IMR-90 (cell line): ENCODE measurements around the gene SIDT1. TPM values are rescaled to one million over a fixed set of nuclear protein-coding genes. Genes with fewer than 3 reads are reported as not detected.

Source experiments
- ATAC-seq: fragments of 200-7000 bp; cut with Tn5 transposase; 2 replicates; pipeline ENCODE4 v1.9.1; 2020; ENCODE audit warnings: low read depth, mild to moderate bottlenecking, moderate library complexity
- Bru-seq: library from RNA; stranded (reverse); fragments of 400-500 nt; gene quantifications from one replicate; lab custom pipeline; 2021; lab: Mats Ljungman, UMichigan
- BruChase-seq, 2 experiments: library from RNA; stranded (reverse); fragments of 400-500 nt; gene quantifications; one replicate each; lab custom pipeline; 2021; lab: Mats Ljungman, UMichigan
- BruUV-seq: library from RNA; stranded (reverse); fragments of 400-500 nt; replicated peaks from 2 replicates; lab custom pipeline; 2021; lab: Mats Ljungman, UMichigan
- CTCF ChIA-PET: fragments of 300-600 bp; formaldehyde crosslinking; extraction: SDS; loops from one replicate; lab custom pipeline; 2021; ENCODE audit warnings: antibody characterized with exemption; lab: Yijun Ruan, JAX
- POLR2A ChIA-PET: fragments of 300-600 bp; sonication (Branson Sonifier 250); formaldehyde crosslinking; loops from one replicate; lab custom pipeline; 2022; ENCODE audit warnings: antibody characterized with exemption; ENCODE audit not compliant: unreplicated experiment; lab: Charles Lee
- DNase-seq: peaks from one replicate; pipeline ENCODE4 v3.0.0; 2013
- H2AFZ ChIP-seq: replicated peaks from 2 replicates; pipeline ENCODE3; 2013; ENCODE audit warnings: low read length, mild to moderate bottlenecking; ENCODE audit not compliant: poor library complexity
- H2AK5ac ChIP-seq: 2 replicates; pipeline ENCODE4 v1.6.1; 2013; ENCODE audit warnings: low read depth, low read length, inconsistent platforms
- H2AK9ac ChIP-seq: replicated peaks from 2 replicates; pipeline ENCODE3; 2013; ENCODE audit warnings: mild to moderate bottlenecking, low read depth, low read length, moderate library complexity; ENCODE audit not compliant: poor library complexity
- H2BK120ac ChIP-seq: 2 replicates; pipeline ENCODE4 v1.6.1; 2013; ENCODE audit warnings: low read depth, low read length, inconsistent platforms
- H2BK15ac ChIP-seq: 3 replicates; pipeline ENCODE4 v1.6.1; 2013; ENCODE audit warnings: low read depth, low read length, inconsistent platforms
- H2BK20ac ChIP-seq: 2 replicates; pipeline ENCODE4 v1.6.1; 2013; ENCODE audit warnings: low read depth, mild to moderate bottlenecking, inconsistent platforms, low read length, moderate library complexity
- H2BK5ac ChIP-seq: 2 replicates; pipeline ENCODE4 v1.6.1; 2013; ENCODE audit warnings: mild to moderate bottlenecking, low read depth, low read length, inconsistent platforms; ENCODE audit not compliant: poor library complexity, severe bottlenecking
- H3K14ac ChIP-seq: replicated peaks from 2 replicates; pipeline ENCODE4 v1.6.1; 2013; ENCODE audit warnings: low read depth, low read length, inconsistent platforms
- H3K18ac ChIP-seq: 2 replicates; pipeline ENCODE4 v1.6.1; 2013; ENCODE audit warnings: low read depth, low read length, control low read depth
- H3K23ac ChIP-seq: 2 replicates; pipeline ENCODE4 v1.6.1; 2013; ENCODE audit warnings: low read depth, low read length, inconsistent platforms
- H3K27ac ChIP-seq: 2 replicates; pipeline ENCODE4 v1.5.1; 2013; ENCODE audit warnings: mild to moderate bottlenecking, control low read depth, low read length; ENCODE audit not compliant: insufficient read depth
- H3K27me3 ChIP-seq: 2 replicates; pipeline ENCODE4 v1.6.1; 2013; ENCODE audit warnings: low read length; ENCODE audit not compliant: control insufficient read depth, insufficient read depth
- H3K36me3 ChIP-seq: 2 replicates; pipeline ENCODE4 v1.6.1; 2013; ENCODE audit warnings: low read length, mixed read lengths; ENCODE audit not compliant: control insufficient read depth, insufficient read depth
- H3K4ac ChIP-seq: 2 replicates; pipeline ENCODE4 v1.6.1; 2013; ENCODE audit warnings: low read depth, low read length, inconsistent platforms
- H3K4me1 ChIP-seq: 2 replicates; pipeline ENCODE4 v1.6.1; 2013; ENCODE audit warnings: low read length, mixed read lengths; ENCODE audit not compliant: control insufficient read depth, insufficient read depth
- H3K4me2 ChIP-seq: 2 replicates; pipeline ENCODE4 v1.6.1; 2013; ENCODE audit warnings: low read depth, mild to moderate bottlenecking, control low read depth, low read length, moderate library complexity
- H3K4me3 ChIP-seq: 2 replicates; pipeline ENCODE4 v1.5.1; 2013; ENCODE audit warnings: low read depth, mild to moderate bottlenecking, control low read depth, low read length, moderate library complexity; ENCODE audit not compliant: insufficient read depth
- H3K56ac ChIP-seq: 2 replicates; pipeline ENCODE4 v1.6.1; 2013; ENCODE audit warnings: low read length, inconsistent platforms; ENCODE audit not compliant: insufficient read depth; ENCODE audit errors: extremely low read depth
- H3K79me1 ChIP-seq, 2 experiments: 2 replicates each; pipeline ENCODE4 v1.6.1; 2013; ENCODE audit warnings: low read length in 2 of 2, inconsistent platforms in 1 of 2, low read depth in 1 of 2
- H3K9ac ChIP-seq: 2 replicates; pipeline ENCODE4 v1.6.1; 2013; ENCODE audit warnings: low read depth, low read length, control low read depth
- H3K9me1 ChIP-seq: 2 replicates; pipeline ENCODE4 v1.6.1; 2013; ENCODE audit warnings: low read length, inconsistent platforms; ENCODE audit not compliant: insufficient read depth
- H3K9me3 ChIP-seq: 2 replicates; pipeline ENCODE4 v1.6.1; 2013; ENCODE audit warnings: low read length; ENCODE audit not compliant: control insufficient read depth, insufficient read depth
- H4K20me1 ChIP-seq: 2 replicates; pipeline ENCODE4 v1.6.1; 2013; ENCODE audit warnings: low read length, inconsistent platforms; ENCODE audit not compliant: insufficient read depth
- H4K5ac ChIP-seq: 2 replicates; pipeline ENCODE4 v1.6.1; 2013; ENCODE audit warnings: mild to moderate bottlenecking, low read depth, low read length, control low read depth
- H4K8ac ChIP-seq, 2 experiments: 2 replicates each; pipeline ENCODE4 v1.6.1; 2013; ENCODE audit warnings: low read depth in 2 of 2, low read length in 2 of 2, control low read depth in 1 of 2, inconsistent platforms in 1 of 2
- H4K91ac ChIP-seq: 2 replicates; pipeline ENCODE4 v1.6.1; 2013; ENCODE audit warnings: low read depth, low read length, inconsistent platforms; ENCODE audit not compliant: insufficient read depth
- BHLHE40 ChIP-seq: fragments of 150-350 bp; IDR thresholded peaks from 2 replicates; pipeline ENCODE4 v1.6.1; 2016; ENCODE audit warnings: mild to moderate bottlenecking, low read depth, low read length
- CEBPB ChIP-seq: IDR thresholded peaks from 2 replicates; pipeline ENCODE4 v1.6.1; 2012; ENCODE audit warnings: low read depth, low read length, improper control_type of control experiment
- FOS ChIP-seq: fragments of 150-350 bp; IDR thresholded peaks from 2 replicates; pipeline ENCODE4 v1.6.1; 2016; ENCODE audit warnings: low read depth, low read length
- MAFK ChIP-seq: IDR thresholded peaks from 2 replicates; pipeline ENCODE4 v1.6.1; 2012; ENCODE audit warnings: low read depth, low read length, improper control_type of control experiment
- MXI1 ChIP-seq: IDR thresholded peaks from 2 replicates; pipeline ENCODE4 v1.6.1; 2012; ENCODE audit warnings: low read depth, mild to moderate bottlenecking, low read length, moderate library complexity, borderline replicate concordance
- NFE2L2 ChIP-seq: fragments of 150-350 bp; IDR thresholded peaks from 2 replicates; pipeline ENCODE4 v1.6.1; 2016; ENCODE audit warnings: low read depth, mild to moderate bottlenecking, low read length
- POLR2A ChIP-seq: IDR thresholded peaks from 2 replicates; pipeline ENCODE4 v1.6.1; 2012; ENCODE audit warnings: mild to moderate bottlenecking, low read depth, low read length
- RCOR1 ChIP-seq: IDR thresholded peaks from 2 replicates; pipeline ENCODE4 v1.6.1; 2012; ENCODE audit warnings: mild to moderate bottlenecking, low read length, improper control_type of control experiment; ENCODE audit not compliant: insufficient replicate concordance
- RFX5 ChIP-seq: IDR thresholded peaks from 2 replicates; pipeline ENCODE4 v1.8.0; 2012; ENCODE audit warnings: low read depth, mild to moderate bottlenecking, low read length, moderate library complexity
- SMC3 ChIP-seq: fragments of 150-350 bp; IDR thresholded peaks from 2 replicates; pipeline ENCODE4 v1.6.1; 2016; ENCODE audit warnings: low read depth, mild to moderate bottlenecking, antibody characterized with exemption, low read length, moderate library complexity
- USF2 ChIP-seq: fragments of 150-350 bp; IDR thresholded peaks from 2 replicates; pipeline ENCODE4 v1.6.1; 2017; ENCODE audit warnings: mild to moderate bottlenecking, antibody characterized with exemption, low read length, low read depth
- WGBS, 2 experiments: methylation state at CpG; one replicate each; pipeline versions ENCODE4 v1.1.5 to v1.1.7; 2013; ENCODE audit warnings: missing lambda C conversion rate in 2 of 2; ENCODE audit not compliant: insufficient read length in 1 of 2; ENCODE audit errors: extremely low coverage in 2 of 2; 5-methylcytosine and 5-hydroxymethylcytosine counted together
- dilution Hi-C: fragments of 300-500 bp; cut with HindIII; formaldehyde crosslinking; loops from one replicate; pipeline ENCODE4 v1.14.3; 2018; ENCODE audit warnings: low sequenced_read_pairs; ENCODE audit not compliant: unreplicated experiment
- in situ Hi-C: fragments of 300-500 bp; cut with MboI; formaldehyde crosslinking; loops from 3 replicates; pipeline ENCODE4 v1.14.3; 2019; ENCODE audit warnings: low sequenced_read_pairs, inconsistent platforms, mixed read lengths
- intact Hi-C: fragments of 100-400 bp; cut with micrococcal nuclease; formaldehyde crosslinking; loops from 2 replicates; pipeline ENCODE4 v1.10.0; 2022
- long read RNA-seq: library from polyadenylated mRNA; unstranded; transcript quantifications from one replicate; pipeline ENCODE4 v2.0.0, GENCODE V29; 2021; ENCODE audit not compliant: unreplicated experiment
- polyA plus RNA-seq, 3 experiments: library from polyadenylated mRNA; depleted of rRNA; stranded (reverse); fragments of >200 nt; gene quantifications; 2 replicates each; pipeline ENCODE4 v1.2.3, GENCODE V29; 2012; ENCODE audit warnings: low replicate concordance in 1 of 3
- total RNA-seq: library from RNA; depleted of rRNA; stranded (reverse); fragments of >200 nt; gene quantifications from 2 replicates; pipeline ENCODE4 v1.2.3, GENCODE V29; 2012; rRNA removed

SIDT1 gene
- total RNA-seq (not detected in 2 replicates), polyA plus RNA-seq (2012; rRNA removed) (not detected in 2 replicates), Bru-seq, nascent RNA (percentile 12 among the genes with signal in this experiment), BruChase-seq, experiment 1, labeled RNA remaining after a 6-hour chase (percentile 12 among the genes with signal in this experiment), BruChase-seq, experiment 2, labeled RNA remaining after a 2-hour chase (percentile 10 among the genes with signal in this experiment)
- polyA plus RNA-seq (2012; cell fraction: cytosol; rRNA removed), result not detected in 2 replicates
- not detected in 2 replicates for polyA plus RNA-seq (2012; cell fraction: nucleus; rRNA removed; ENCODE audit: low replicate concordance)
- long read RNA-seq, result 0 reads

GRCh38 chr3:113531826-113532697, at the start of gene SIDT1:
Gene SIDT1 (plus strand): TSS chr3:113532555. CDS start chr3:113533022, 467 bp downstream.
- no peak within 1 kb of the TSS for H3K4ac ChIP-seq

More at GRCh38 chr3:113531826-113532697, at the start of gene SIDT1:
- H2AK5ac ChIP-seq, result no peak within 1 kb of the TSS
- H3K9me3 ChIP-seq, result peaks cover 3% of the 10 kb centered on the region; the same call in 1 of the 2 replicates
- H2BK20ac ChIP-seq, result no peak within 1 kb of the TSS
- no peak within 1 kb of the TSS for H2BK15ac ChIP-seq
- H2BK120ac ChIP-seq, result no peak within 1 kb of the TSS
- ChIA-PET CTCF (no interaction called here), POLR2A (no interaction called here)
- peaks cover 60% of the 10 kb centered on the region for H3K27me3 ChIP-seq
- H3K4me2 ChIP-seq, result peak within 1 kb of the TSS; percentile 77
- H2AK9ac ChIP-seq, result peak within 1 kb of the TSS; percentile 55
- H3K14ac ChIP-seq, result no peak within 1 kb of the TSS
- H3K4me3 ChIP-seq, result peak within 1 kb of the TSS; percentile 20
- no peak within 1 kb of the TSS for H3K9ac ChIP-seq
- in situ Hi-C loops, result no loop called here
- H4K5ac ChIP-seq, result no peak within 1 kb of the TSS
- intact Hi-C loops, result no loop called here
- WGBS, 2 experiments, result no CpG with 5 or more reads among the region's 18 CpGs
- H3K36me3 ChIP-seq, result no peaks in the 10 kb centered on the region
- no peaks in the 10 kb centered on the region for H3K79me1 ChIP-seq
- H3K9me1 ChIP-seq, result no peaks in the 10 kb centered on the region
- DNase-seq (no peak), ATAC-seq (peak; percentile 28; the same call in 1 of the 2 replicates)
- H4K8ac ChIP-seq, result no peak within 1 kb of the TSS
- H3K18ac ChIP-seq, result no peak within 1 kb of the TSS
- H3K4me1 ChIP-seq, result no peaks in the 10 kb centered on the region
- dilution Hi-C loops, result no loop called here
- H4K20me1 ChIP-seq, result no peaks in the 10 kb centered on the region
- no peak within 1 kb of the TSS for H3K56ac ChIP-seq
- H4K91ac ChIP-seq, result no peak within 1 kb of the TSS
- BruUV-seq, result no TSS peak
- H2BK5ac ChIP-seq, result no peak within 1 kb of the TSS
- peak within 1 kb of the TSS; percentile 80 for H3K23ac ChIP-seq
- TF ChIP-seq USF2 (no peak), BHLHE40 (no peak), FOS (no peak), SMC3 (no peak), POLR2A (no peak), RFX5 (no peak), MAFK (no peak), NFE2L2 (no peak), RCOR1 (no peak), MXI1 (no peak), CEBPB (no peak)
- H3K27ac ChIP-seq, result no peak within 1 kb of the TSS
- H2AFZ ChIP-seq, result peak within 1 kb of the TSS; percentile 75
